A673 (cell line): ENCODE results near the gene CNTRL. TPM values are rescaled to one million over a fixed set of nuclear protein-coding genes. Genes with fewer than 3 reads are reported as not detected.
A peak's percentile ranks its signal among the peaks of the same experiment; 100 is the strongest.

Experiments
- BruUV-seq: library from RNA; stranded (reverse); fragments of 400-500 nt; replicated peaks from 2 replicates; lab custom pipeline; 2021; lab: Mats Ljungman, UMichigan
- CTCF ChIA-PET: fragments of 300-600 bp; sonication (Branson Sonifier 250); formaldehyde crosslinking; loops from one replicate; lab custom pipeline; 2022; ENCODE audit warnings: antibody characterized with exemption; lab: Charles Lee
- POLR2A ChIA-PET: fragments of 300-600 bp; sonication (Branson Sonifier 250); formaldehyde crosslinking; loops from one replicate; lab custom pipeline; 2022; ENCODE audit warnings: antibody characterized with exemption; ENCODE audit not compliant: low non-redundant PET; lab: Charles Lee
- DNase-seq: peaks from one replicate; pipeline ENCODE4 v3.0.0-alpha.2; 2015; ENCODE audit warnings: low spot score
- H3K27ac ChIP-seq: fragments of 200-600 bp; sonication (generic); 2 replicates; pipeline ENCODE4 v1.5.1; 2016; ENCODE audit warnings: mixed run types, low read depth, mild to moderate bottlenecking, mixed read lengths, antibody characterized with exemption, low read length; ENCODE audit not compliant: poor library complexity, severe bottlenecking
- H3K27me3 ChIP-seq: fragments of 200-600 bp; sonication (generic); replicated peaks from 2 replicates; pipeline ENCODE4 v1.6.1; 2017; ENCODE audit warnings: mixed run types, low read depth, mild to moderate bottlenecking, mixed read lengths, antibody characterized with exemption, low read length; ENCODE audit not compliant: insufficient read depth, poor library complexity
- H3K36me3 ChIP-seq: fragments of 200-600 bp; sonication (generic); 2 replicates; pipeline ENCODE4 v1.6.1; 2016; ENCODE audit warnings: mixed run types, mild to moderate bottlenecking, mixed read lengths, antibody characterized with exemption, low read length; ENCODE audit not compliant: insufficient read depth, poor library complexity, severe bottlenecking
- H3K4me1 ChIP-seq: fragments of 200-600 bp; sonication (generic); 2 replicates; pipeline ENCODE4 v1.6.1; 2017; ENCODE audit warnings: mixed run types, mild to moderate bottlenecking, mixed read lengths, antibody characterized with exemption, low read length; ENCODE audit not compliant: insufficient read depth, poor library complexity, severe bottlenecking
- H3K4me3 ChIP-seq: fragments of 200-600 bp; sonication (generic); 2 replicates; pipeline ENCODE4 v1.5.1; 2016; ENCODE audit warnings: low read depth, mixed run types, mild to moderate bottlenecking, mixed read lengths, low read length; ENCODE audit not compliant: poor library complexity, severe bottlenecking
- H3K9me3 ChIP-seq: fragments of 200-600 bp; sonication (generic); 2 replicates; pipeline ENCODE4 v1.6.1; 2016; ENCODE audit warnings: mixed run types, low read depth, mild to moderate bottlenecking, mixed read lengths, antibody characterized with exemption, low read length; ENCODE audit not compliant: poor library complexity, severe bottlenecking
- EZH2 ChIP-seq: fragments of 200-600 bp; sonication (generic); IDR thresholded peaks from 2 replicates; pipeline ENCODE4 v1.6.1; 2017; ENCODE audit warnings: borderline replicate concordance, low read depth, mild to moderate bottlenecking, mixed read lengths, antibody characterized with exemption, low read length; ENCODE audit not compliant: poor library complexity, severe bottlenecking
- intact Hi-C: fragments of 100-400 bp; cut with micrococcal nuclease; formaldehyde crosslinking; loops from one replicate; pipeline ENCODE4 v1.10.0; 2022; ENCODE audit not compliant: unreplicated experiment
- total RNA-seq: library from RNA; stranded (reverse); gene quantifications from 2 replicates; pipeline ENCODE4 v1.2.3, GENCODE V29; 2021
- TF ChIP-seq, protein P1 (sequence below): fragments of 300-800, 200-600 bp; sonication (generic); conservative IDR thresholded peaks from 2 replicates; pipeline ENCODE4 v1.5.1; 2017; ENCODE audit warnings: low read depth, mild to moderate bottlenecking, antibody characterized with exemption, low read length, moderate library complexity, mixed read lengths

The CNTRL gene
- total RNA-seq, 1 experiment from 2014 or later, result 26.3 TPM

DNA sequence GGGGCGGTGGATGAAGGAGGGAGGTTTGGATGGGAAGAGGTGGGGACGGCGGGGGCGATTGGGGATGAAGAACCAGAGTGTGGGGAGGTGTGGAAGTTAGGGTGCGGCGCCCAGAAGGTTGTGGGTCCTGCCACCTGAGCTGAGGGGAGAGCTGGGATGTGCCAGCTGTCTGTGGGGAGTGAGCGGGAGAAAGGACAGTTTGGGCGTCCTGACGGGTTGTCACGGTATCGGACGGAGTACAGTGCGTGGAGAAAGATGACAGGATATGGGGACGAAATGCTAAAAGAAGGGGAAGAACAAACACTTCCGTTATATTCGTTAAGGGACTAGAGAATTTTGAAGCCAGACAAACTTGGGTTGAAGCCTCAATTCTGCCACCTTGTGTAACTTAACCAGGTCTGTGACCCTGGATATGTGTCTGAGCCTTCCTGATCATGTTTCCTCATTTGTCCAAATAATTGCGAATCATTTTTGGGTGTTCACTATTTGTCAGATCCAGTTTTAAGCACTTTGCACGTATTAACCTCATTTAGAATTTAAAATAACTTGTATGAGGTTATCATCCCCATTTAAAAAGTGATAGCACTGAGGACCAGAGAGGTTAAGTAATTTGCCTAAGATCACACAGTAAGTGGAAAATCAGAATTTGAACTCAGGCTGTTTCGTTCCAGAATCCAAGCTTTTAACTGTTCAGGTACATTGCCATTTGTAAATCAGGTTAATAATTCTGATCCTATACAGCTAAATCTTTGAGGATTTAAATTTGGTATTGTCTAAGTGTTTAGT lies 689 bp downstream of the CNTRL start:
- Histone ChIP-seq H3K27ac (peak overlapping the region; percentile 89), H3K4me1 (peaks cover 28% of the 10 kb centered on the region), H3K27me3 (no peaks in the 10 kb centered on the region), H3K4me3 (peak overlapping the region; percentile 61), H3K36me3 (no peaks in the 10 kb centered on the region), H3K9me3 (no peaks in the 10 kb centered on the region)
- no peak for DNase-seq
- ChIA-PET POLR2A (no interaction called here), CTCF (no interaction called here)
- intact Hi-C loops, result loop anchor here (10.0 kb wide), 1 partner anchor 451 kb away; no protein-coding TSS in a partner anchor
- TSS peak; percentile 72 for BruUV-seq
- no peak for TF ChIP-seq EZH2
- TF ChIP-seq, protein P1, sequence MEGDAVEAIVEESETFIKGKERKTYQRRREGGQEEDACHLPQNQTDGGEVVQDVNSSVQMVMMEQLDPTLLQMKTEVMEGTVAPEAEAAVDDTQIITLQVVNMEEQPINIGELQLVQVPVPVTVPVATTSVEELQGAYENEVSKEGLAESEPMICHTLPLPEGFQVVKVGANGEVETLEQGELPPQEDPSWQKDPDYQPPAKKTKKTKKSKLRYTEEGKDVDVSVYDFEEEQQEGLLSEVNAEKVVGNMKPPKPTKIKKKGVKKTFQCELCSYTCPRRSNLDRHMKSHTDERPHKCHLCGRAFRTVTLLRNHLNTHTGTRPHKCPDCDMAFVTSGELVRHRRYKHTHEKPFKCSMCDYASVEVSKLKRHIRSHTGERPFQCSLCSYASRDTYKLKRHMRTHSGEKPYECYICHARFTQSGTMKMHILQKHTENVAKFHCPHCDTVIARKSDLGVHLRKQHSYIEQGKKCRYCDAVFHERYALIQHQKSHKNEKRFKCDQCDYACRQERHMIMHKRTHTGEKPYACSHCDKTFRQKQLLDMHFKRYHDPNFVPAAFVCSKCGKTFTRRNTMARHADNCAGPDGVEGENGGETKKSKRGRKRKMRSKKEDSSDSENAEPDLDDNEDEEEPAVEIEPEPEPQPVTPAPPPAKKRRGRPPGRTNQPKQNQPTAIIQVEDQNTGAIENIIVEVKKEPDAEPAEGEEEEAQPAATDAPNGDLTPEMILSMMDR, result no peak

DNA sequence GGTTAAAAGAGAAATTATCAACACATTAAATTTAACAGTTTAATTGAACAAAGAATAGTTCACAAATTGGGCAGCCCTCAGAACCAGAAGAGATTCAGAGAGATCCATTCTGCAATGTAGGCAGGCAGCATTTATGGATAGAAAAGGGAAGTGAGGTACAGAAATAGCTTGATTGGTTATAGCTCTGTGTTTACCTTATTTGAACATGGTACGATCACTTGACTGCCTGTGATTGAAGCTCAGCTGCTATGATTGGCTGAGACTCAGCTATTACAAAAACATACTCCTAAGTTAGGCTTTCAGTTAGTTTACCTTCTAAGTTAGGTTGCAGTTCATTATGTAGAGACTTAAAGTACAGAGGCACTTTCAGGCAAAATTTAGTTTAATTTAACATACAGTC lies 7.3 kb downstream of the CNTRL start:
- no peak overlapping the region for H3K27ac ChIP-seq
- peaks cover 8% of the 10 kb centered on the region for H3K36me3 ChIP-seq
- no peaks in the 10 kb centered on the region for H3K9me3 ChIP-seq
- BruUV-seq, result no TSS peak
- H3K4me1 ChIP-seq, result no peaks in the 10 kb centered on the region
- intact Hi-C loops, result no loop called here
- no peak for DNase-seq
- ChIA-PET POLR2A (no interaction called here), CTCF (no interaction called here)
- no peaks in the 10 kb centered on the region for H3K27me3 ChIP-seq
- no peak overlapping the region for H3K4me3 ChIP-seq
- no peak for TF ChIP-seq EZH2
- TF ChIP-seq, protein P1, result no peak

DNA sequence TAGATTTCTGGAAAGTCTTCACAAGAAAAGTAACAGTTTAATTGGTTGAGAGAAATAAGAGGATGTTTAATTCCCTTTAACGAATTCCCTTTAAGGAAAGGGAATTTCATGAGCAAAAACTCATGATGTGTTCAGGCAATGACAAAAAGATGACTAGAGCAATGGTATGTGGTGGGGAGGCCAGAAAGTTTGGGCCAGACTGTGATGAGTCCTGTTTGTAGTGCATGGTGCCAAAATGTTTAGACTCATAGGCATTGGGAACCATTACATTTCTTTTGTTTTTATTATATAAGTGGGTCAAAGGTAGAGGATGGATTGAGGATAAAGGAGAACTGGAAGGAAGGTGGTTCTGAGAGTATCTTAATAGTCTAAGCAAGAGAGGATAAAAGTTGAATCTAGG lies 10.9 kb downstream of the CNTRL start:
- Histone ChIP-seq H3K27ac (no peak overlapping the region), H3K9me3 (no peaks in the 10 kb centered on the region), H3K4me3 (no peak overlapping the region), H3K36me3 (peaks cover 14% of the 10 kb centered on the region), H3K4me1 (no peaks in the 10 kb centered on the region), H3K27me3 (no peaks in the 10 kb centered on the region)
- ChIA-PET POLR2A (no interaction called here), CTCF (no interaction called here)
- no peak for DNase-seq
- no TSS peak for BruUV-seq
- no peak for TF ChIP-seq EZH2
- TF ChIP-seq, protein P1, result no peak
- intact Hi-C loops, result no loop called here
